IgD-negative memory B cell (primary cell): ENCODE data around the gene ATG7. TPM values are rescaled to one million over a fixed set of nuclear protein-coding genes. Genes with fewer than 3 reads are reported as not detected.
"Not testable (repeated sequence)": the region's sequence is repeated elsewhere in the genome, so short reads cannot be mapped to it uniquely, and the experiment has no call there.

ENCODE experiments used
- H3K27ac Mint-ChIP-seq, 3 donors: one replicate each; pipeline ENCODE4 v1.8.0; 2020 to 2022; ENCODE audit warnings: mild to moderate bottlenecking in 3 of 3, mixed read lengths in 3 of 3, moderate library complexity in 1 of 3
- H3K27me3 Mint-ChIP-seq: one replicate; pipeline ENCODE4 v1.8.0; 2021; ENCODE audit warnings: mixed read lengths
- H3K36me3 Mint-ChIP-seq: one replicate; pipeline ENCODE4 v1.8.0; 2020; ENCODE audit warnings: mild to moderate bottlenecking, mixed read lengths
- H3K4me1 Mint-ChIP-seq, 3 donors: one replicate each; pipeline ENCODE4 v1.8.0; 2020 to 2022; ENCODE audit warnings: mixed read lengths in 3 of 3, mild to moderate bottlenecking in 1 of 3
- H3K4me3 Mint-ChIP-seq, 4 donors: one replicate each; pipeline ENCODE4 v1.8.0; 2020 to 2022; ENCODE audit warnings: mild to moderate bottlenecking in 4 of 4, mixed read lengths in 4 of 4, moderate library complexity in 3 of 4
- H3K9me3 Mint-ChIP-seq, 3 donors: one replicate each; pipeline ENCODE4 v1.8.0; 2020 to 2021; ENCODE audit warnings: mixed read lengths in 3 of 3, mild to moderate bottlenecking in 1 of 3
- polyA plus RNA-seq: library from polyadenylated mRNA; unstranded; fragments of 300-500 nt; fragmentation: Illumina TruSeq; gene quantifications from one replicate; pipeline ENCODE4 v1.2.3, GENCODE V29; 2021

ATG7 gene
- polyA plus RNA-seq, 1 donor from 2014 or later: 18.1 TPM

DNA sequence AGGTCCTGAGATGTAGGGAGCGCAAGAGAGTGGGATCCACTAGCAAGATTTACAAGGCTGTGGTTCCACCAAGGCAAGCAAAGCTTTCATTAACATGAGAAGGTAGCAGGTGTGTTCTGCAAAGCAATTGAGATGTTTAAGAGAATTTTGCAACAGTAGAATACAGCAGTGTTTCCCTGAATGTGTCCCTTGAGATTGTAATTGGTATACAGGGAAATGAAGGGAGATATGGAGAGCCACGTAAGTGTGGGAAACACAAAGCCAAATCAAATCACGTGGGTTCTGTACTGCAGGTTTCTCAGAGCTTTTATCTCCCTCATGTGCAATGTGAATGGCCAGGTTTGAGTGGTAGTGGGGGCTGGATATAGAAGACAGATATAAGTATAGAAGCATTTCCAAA, 67.3 kb downstream of the ATG7 start:
- peaks cover 0 to 3% (median 0%) of the 10 kb centered on the region in 3 donors for H3K4me1 Mint-ChIP-seq
- no peak overlapping the region for H3K4me3 Mint-ChIP-seq
- H3K27ac Mint-ChIP-seq: no peak overlapping the region
- H3K9me3 Mint-ChIP-seq: no peaks in the 10 kb centered on the region
- H3K27me3 Mint-ChIP-seq: no peaks in the 10 kb centered on the region
- peaks cover 13% of the 10 kb centered on the region for H3K36me3 Mint-ChIP-seq

GRCh38 chr3:11346416-11346815, 74.2 kb downstream of the ATG7 start:
- Mint-ChIP-seq H3K4me3 (no peak overlapping the region), H3K27me3 (no peaks in the 10 kb centered on the region), H3K27ac (no peak overlapping the region), H3K4me1 (no peaks in the 10 kb centered on the region), H3K36me3 (peaks cover 28% of the 10 kb centered on the region), H3K9me3 (peaks cover 0 to 8% (median 5%) of the 10 kb centered on the region in 3 donors)

DNA sequence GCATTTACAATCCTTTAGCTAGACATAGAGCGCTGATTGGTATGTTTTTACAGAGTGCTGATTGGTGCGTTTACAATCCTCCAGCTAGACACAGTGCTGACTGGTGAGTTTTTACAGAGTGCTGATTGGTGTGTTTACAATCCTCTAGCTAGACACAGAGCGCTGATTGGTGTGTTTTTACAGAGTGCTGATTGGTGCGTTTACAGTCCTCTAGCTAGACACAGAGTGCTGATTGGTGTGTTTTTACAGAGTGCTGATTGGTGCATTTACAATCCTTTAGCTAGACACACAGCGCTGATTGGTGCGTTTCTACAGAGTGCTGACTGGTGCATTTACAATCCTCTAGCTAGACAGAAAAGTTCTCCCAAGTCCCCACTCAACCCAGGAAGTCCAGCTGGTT, 76.7 kb downstream of the ATG7 start:
- peaks cover 29% of the 10 kb centered on the region for H3K36me3 Mint-ChIP-seq
- H3K27ac Mint-ChIP-seq, H3K9me3 Mint-ChIP-seq, H3K4me3 Mint-ChIP-seq, H3K4me1 Mint-ChIP-seq, H3K27me3 Mint-ChIP-seq: not testable (repeated sequence)

- Mint-ChIP-seq H3K9me3 (peaks cover 0 to 8% (median 5%) of the 10 kb centered on the region in 3 donors), H3K4me3 (no peak overlapping the region), H3K36me3 (peaks cover 29% of the 10 kb centered on the region), H3K27me3 (no peaks in the 10 kb centered on the region), H3K27ac (no peak overlapping the region), H3K4me1 (no peaks in the 10 kb centered on the region)
Measured at GRCh38 chr3:11349446-11349845, 77.2 kb downstream of the ATG7 start.

DNA sequence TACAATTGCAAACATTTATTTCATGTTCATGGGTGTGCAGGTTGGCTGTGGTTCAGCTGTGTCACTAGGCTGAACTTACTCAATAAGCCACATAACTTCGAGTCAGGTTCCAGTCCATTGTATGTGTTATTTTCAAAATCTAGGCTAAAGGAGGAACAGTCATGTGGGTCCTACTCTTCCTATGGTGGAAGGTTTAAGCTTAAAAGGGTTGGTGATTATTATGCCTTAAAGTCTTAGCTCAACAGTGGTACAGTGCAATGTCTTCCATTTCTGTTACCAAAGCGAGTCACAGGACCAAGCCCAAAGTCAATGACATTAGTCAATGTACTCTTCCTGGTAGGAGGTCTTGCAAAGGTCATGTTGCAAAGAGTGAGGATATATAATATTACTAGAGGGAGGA, 78.2 kb downstream of the ATG7 start:
- Mint-ChIP-seq H3K4me3 (no peak overlapping the region), H3K4me1 (no peaks in the 10 kb centered on the region), H3K27me3 (no peaks in the 10 kb centered on the region), H3K27ac (peak overlapping the region in 1 of 3 donors; percentile 10), H3K9me3 (peaks cover 0 to 8% (median 5%) of the 10 kb centered on the region in 3 donors), H3K36me3 (peaks cover 29% of the 10 kb centered on the region)

DNA sequence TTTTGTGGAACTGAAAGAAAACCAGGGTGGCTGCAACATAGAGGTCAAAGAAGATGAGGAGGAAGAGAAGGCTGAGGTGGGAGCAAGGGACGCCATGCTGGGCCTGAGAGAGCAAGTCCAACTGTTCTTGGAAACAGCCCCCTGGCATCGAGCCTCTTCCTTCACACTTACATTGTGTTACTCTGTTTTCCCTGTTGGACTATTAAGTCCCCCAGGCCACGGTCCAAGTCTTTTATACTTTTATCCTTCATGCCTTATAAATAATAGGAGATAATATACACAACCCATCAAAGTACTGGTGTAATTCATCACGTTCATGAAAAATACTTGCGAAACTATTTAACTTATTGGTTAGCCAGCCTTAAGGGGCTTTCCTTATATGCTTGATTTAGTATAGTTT, 79.3 kb downstream of the ATG7 start:
- no peaks in the 10 kb centered on the region for H3K27me3 Mint-ChIP-seq
- no peaks in the 10 kb centered on the region for H3K4me1 Mint-ChIP-seq
- H3K9me3 Mint-ChIP-seq: peaks cover 0 to 8% (median 5%) of the 10 kb centered on the region in 3 donors
- H3K4me3 Mint-ChIP-seq: no peak overlapping the region
- no peak overlapping the region for H3K27ac Mint-ChIP-seq
- peaks cover 27% of the 10 kb centered on the region for H3K36me3 Mint-ChIP-seq

GRCh38 chr3:11356269-11356668, 84.1 kb downstream of the ATG7 start:
- H3K27ac Mint-ChIP-seq: no peak overlapping the region
- H3K27me3 Mint-ChIP-seq: no peaks in the 10 kb centered on the region
- peaks cover 0 to under 1% (median 0%) of the 10 kb centered on the region in 3 donors for H3K9me3 Mint-ChIP-seq
- H3K36me3 Mint-ChIP-seq: peaks cover 16% of the 10 kb centered on the region
- H3K4me3 Mint-ChIP-seq: no peak overlapping the region
- no peaks in the 10 kb centered on the region for H3K4me1 Mint-ChIP-seq

- Mint-ChIP-seq H3K4me3 (no peak overlapping the region), H3K9me3 (no peaks in the 10 kb centered on the region), H3K27me3 (no peaks in the 10 kb centered on the region), H3K4me1 (no peaks in the 10 kb centered on the region), H3K27ac (no peak overlapping the region), H3K36me3 (peaks cover 15% of the 10 kb centered on the region)
Measured at GRCh38 chr3:11362600-11362999, 90.4 kb downstream of the ATG7 start.

- Mint-ChIP-seq H3K36me3 (peaks cover 15% of the 10 kb centered on the region), H3K4me3 (no peak overlapping the region), H3K9me3 (no peaks in the 10 kb centered on the region), H3K27ac (no peak overlapping the region), H3K27me3 (no peaks in the 10 kb centered on the region), H3K4me1 (no peaks in the 10 kb centered on the region)
Measured at GRCh38 chr3:11363715-11364114, 91.5 kb downstream of the ATG7 start.

- Mint-ChIP-seq H3K4me3 (no peak overlapping the region), H3K9me3 (no peaks in the 10 kb centered on the region), H3K4me1 (no peaks in the 10 kb centered on the region), H3K27me3 (no peaks in the 10 kb centered on the region), H3K36me3 (peaks cover 11% of the 10 kb centered on the region), H3K27ac (no peak overlapping the region)
Measured at GRCh38 chr3:11364181-11364580, 92.0 kb downstream of the ATG7 start.

GRCh38 chr3:11367143-11367693, 95.0 kb downstream of the ATG7 start:
- H3K4me3 Mint-ChIP-seq: no peak overlapping the region
- peaks cover 7% of the 10 kb centered on the region for H3K36me3 Mint-ChIP-seq
- H3K9me3 Mint-ChIP-seq: no peaks in the 10 kb centered on the region
- no peaks in the 10 kb centered on the region for H3K27me3 Mint-ChIP-seq
- H3K27ac Mint-ChIP-seq: no peak overlapping the region
- H3K4me1 Mint-ChIP-seq: peaks cover 0 to 2% (median 0%) of the 10 kb centered on the region in 3 donors

DNA sequence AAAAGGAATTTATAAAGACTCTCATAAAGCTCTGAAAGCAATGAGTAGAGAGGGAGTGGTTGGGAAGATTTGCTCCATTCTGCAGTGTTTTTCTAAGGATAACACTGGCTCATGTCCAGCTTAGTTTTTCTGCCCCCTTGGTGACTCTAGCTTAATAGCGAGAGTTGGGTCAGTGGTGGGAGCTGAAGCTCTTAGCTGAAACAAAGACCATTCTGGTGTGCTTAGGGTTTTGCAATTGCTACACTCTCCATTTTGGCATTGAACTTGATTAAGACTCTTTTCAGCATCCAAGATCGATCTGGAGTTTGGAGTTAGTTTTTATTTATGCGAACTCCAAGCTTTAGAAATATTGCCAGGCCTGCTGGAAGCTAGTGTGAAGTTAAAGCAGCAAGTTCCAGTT, 98.0 kb downstream of the ATG7 start:
- Mint-ChIP-seq H3K4me3 (no peak overlapping the region), H3K36me3 (peaks cover 11% of the 10 kb centered on the region), H3K9me3 (no peaks in the 10 kb centered on the region), H3K4me1 (peaks cover 0 to 2% (median 0%) of the 10 kb centered on the region in 3 donors), H3K27ac (no peak overlapping the region), H3K27me3 (no peaks in the 10 kb centered on the region)

GRCh38 chr3:11370966-11371365, 98.8 kb downstream of the ATG7 start:
- Mint-ChIP-seq H3K27me3 (no peaks in the 10 kb centered on the region), H3K9me3 (no peaks in the 10 kb centered on the region), H3K4me3 (peak overlapping the region in 1 of 4 donors; percentile 81), H3K36me3 (peaks cover 11% of the 10 kb centered on the region), H3K27ac (no peak overlapping the region), H3K4me1 (peaks cover 0 to 2% (median 0%) of the 10 kb centered on the region in 3 donors)

DNA sequence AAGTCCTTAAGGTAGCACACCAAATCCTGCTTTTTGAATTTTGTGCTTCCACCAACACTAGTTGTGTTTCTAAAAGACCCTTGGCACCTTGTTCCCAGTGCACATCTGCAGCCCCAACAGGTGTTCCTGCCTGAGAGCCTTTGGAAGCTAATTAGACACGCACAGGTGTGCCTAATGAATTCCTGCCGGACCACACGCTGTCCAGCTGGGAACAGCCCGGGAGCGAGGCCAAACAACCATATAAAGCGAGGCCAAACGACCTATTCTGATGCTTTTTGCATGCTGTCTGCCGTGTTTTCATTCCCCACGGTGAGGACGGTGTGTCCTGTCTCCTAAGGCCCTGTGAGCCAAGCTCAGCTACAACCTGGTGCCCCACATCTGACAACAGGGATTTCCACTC, 99.5 kb downstream of the ATG7 start:
- Mint-ChIP-seq H3K27me3 (no peaks in the 10 kb centered on the region), H3K4me3 (no peak overlapping the region), H3K4me1 (peaks cover 0 to 2% (median 0%) of the 10 kb centered on the region in 3 donors), H3K9me3 (no peaks in the 10 kb centered on the region), H3K27ac (no peak overlapping the region), H3K36me3 (peaks cover 7% of the 10 kb centered on the region)

DNA sequence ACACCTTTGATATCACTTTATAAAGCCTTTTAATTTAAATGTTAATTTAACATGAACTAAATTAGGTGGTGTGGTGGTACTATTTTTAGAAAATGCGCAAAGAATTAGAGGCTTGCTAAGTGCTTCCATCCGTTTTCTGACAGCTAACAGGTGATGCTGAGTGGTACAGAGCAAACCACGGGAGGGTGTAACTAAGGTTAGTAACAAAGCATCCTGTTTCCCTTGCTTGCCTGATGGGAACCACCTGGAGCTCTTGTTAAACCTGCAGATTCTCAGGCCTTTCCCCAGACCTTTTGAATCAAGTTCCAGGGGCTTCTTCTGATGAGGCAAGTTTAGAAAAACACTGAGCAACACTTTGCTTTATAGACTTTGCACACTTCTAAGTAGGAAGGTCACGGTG, 101.0 kb downstream of the ATG7 start:
- Mint-ChIP-seq H3K4me3 (no peak overlapping the region), H3K27me3 (no peaks in the 10 kb centered on the region), H3K27ac (peak overlapping the region in 1 of 3 donors; percentile 59), H3K4me1 (peaks cover 0 to 2% (median 0%) of the 10 kb centered on the region in 3 donors), H3K9me3 (no peaks in the 10 kb centered on the region), H3K36me3 (peaks cover 7% of the 10 kb centered on the region)

DNA sequence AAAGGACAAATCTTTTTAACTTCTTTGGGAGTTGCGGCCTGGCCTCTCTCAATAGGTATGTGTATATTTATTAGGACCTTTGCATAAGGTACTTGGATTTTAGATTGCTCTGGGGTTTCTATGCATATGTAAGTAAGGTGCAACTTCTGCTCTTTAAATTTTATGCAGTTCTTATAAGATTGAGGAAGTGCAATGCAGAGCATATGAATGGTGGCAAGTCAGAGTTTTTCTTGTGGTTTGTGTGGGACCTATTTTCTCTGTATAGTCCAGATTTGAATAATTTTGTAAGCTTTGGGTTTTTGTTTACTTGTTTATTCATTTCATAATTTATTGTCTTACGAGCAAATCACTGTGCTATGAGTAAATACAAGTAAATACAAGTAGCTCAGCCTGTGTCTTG, 101.5 kb downstream of the ATG7 start:
- H3K27ac Mint-ChIP-seq: peak overlapping the region in 1 of 3 donors; percentile 59

More for the DNA sequence above, 101.5 kb downstream of the ATG7 start:
- H3K4me3 Mint-ChIP-seq: no peak overlapping the region
- no peaks in the 10 kb centered on the region for H3K9me3 Mint-ChIP-seq
- no peaks in the 10 kb centered on the region for H3K27me3 Mint-ChIP-seq
- H3K4me1 Mint-ChIP-seq: peaks cover 0 to 2% (median 0%) of the 10 kb centered on the region in 3 donors
- H3K36me3 Mint-ChIP-seq: peaks cover 8% of the 10 kb centered on the region
